ENCODE results near the gene PCK1. TPM values are rescaled to one million over a fixed set of nuclear protein-coding genes. Genes with fewer than 3 reads are reported as not detected.

PCK1 gene
- total and polyA plus RNA-seq, 10 donors, result 0.04 to 0.67 (median 0.17) TPM; not detected in 3

- H3K9me3 ChIP-seq, result no peaks in the 10 kb centered on the region
- intact Hi-C loops (cut with DNase I; ENCODE audit: low total_unique reads), result no loop called here
- H3K27me3 ChIP-seq (replicated peaks in 1 of 7), result peaks cover 0 to 16% (median 0%) of the 10 kb centered on the region in 7 donors
- no peaks in the 10 kb centered on the region for H3K36me3 ChIP-seq
- no peak for DNase-seq
- H3K4me3 ChIP-seq, result no peak overlapping the region
- H3K27ac ChIP-seq, result no peak overlapping the region
- TF ChIP-seq POLR2AphosphoS5 (IDR thresholded peaks at IDR 0.05) (no peak), POLR2A (IDR thresholded peaks at IDR 0.05) (no peak), CTCF (IDR thresholded peaks at IDR 0.05 in 8 of 11, conservative IDR thresholded peaks at IDR 0.05 in 3 of 11) (no peak)
- peaks cover 0 to 4% (median 0%) of the 10 kb centered on the region in 6 donors for H3K4me1 ChIP-seq
- WGBS, 5 donors, result 83 to 92% (median 90%) methylated on average over 6 of the region's 6 CpGs
Observed at GRCh38 chr20:57552471-57552870, 8.4 kb upstream of the PCK1 start.

- intact Hi-C loops (cut with DNase I; ENCODE audit: low total_unique reads), result no loop called here
- Histone ChIP-seq H3K27ac (peak overlapping the region in 1 of 8 donors; percentile 24), H3K36me3 (no peaks in the 10 kb centered on the region), H3K4me1 (peaks cover 0 to 4% (median 0%) of the 10 kb centered on the region in 6 donors), H3K27me3 (replicated peaks in 1 of 7) (peaks cover 0 to 26% (median 0%) of the 10 kb centered on the region in 7 donors), H3K4me3 (no peak overlapping the region), H3K9me3 (no peaks in the 10 kb centered on the region)
- 71 to 85% (median 81%) methylated on average over 11 of the region's 11 CpGs for WGBS, 5 donors
- TF ChIP-seq POLR2A (IDR thresholded peaks at IDR 0.05) (no peak), CTCF (IDR thresholded peaks at IDR 0.05 in 8 of 11, conservative IDR thresholded peaks at IDR 0.05 in 3 of 11) (no peak), POLR2AphosphoS5 (IDR thresholded peaks at IDR 0.05) (no peak)
- no peak for DNase-seq
Observed at GRCh38 chr20:57553376-57554018, 7.4 kb upstream of the PCK1 start.

- intact Hi-C loops (cut with DNase I; ENCODE audit: low total_unique reads), result no loop called here
Observed at GRCh38 chr20:57555457-57556184, 5.3 kb upstream of the PCK1 start.

More at GRCh38 chr20:57555457-57556184, 5.3 kb upstream of the PCK1 start:
- H3K4me3 ChIP-seq, result no peak overlapping the region
- no peaks in the 10 kb centered on the region for H3K9me3 ChIP-seq
- no peak for DNase-seq
- no peaks in the 10 kb centered on the region for H3K36me3 ChIP-seq
- no peak overlapping the region for H3K27ac ChIP-seq
- TF ChIP-seq POLR2A (IDR thresholded peaks at IDR 0.05) (no peak), POLR2AphosphoS5 (IDR thresholded peaks at IDR 0.05) (no peak), CTCF (IDR thresholded peaks at IDR 0.05 in 8 of 11, conservative IDR thresholded peaks at IDR 0.05 in 3 of 11) (no peak)
- WGBS, 5 donors, result 71 to 73% (median 71%) methylated on average over 11 of the region's 11 CpGs
- peaks cover 0 to 43% (median 0%) of the 10 kb centered on the region in 7 donors for H3K27me3 ChIP-seq (replicated peaks in 1 of 7)
- H3K4me1 ChIP-seq, result peaks cover 0 to 4% (median 0%) of the 10 kb centered on the region in 6 donors

All from spleen (tissue), 11 donors.